PFSK-1 (cell line): ENCODE measurements around the gene SKI.

ENCODE experiments used
- POLR2AphosphoS5 ChIP-seq: IDR thresholded peaks from 2 replicates; pipeline ENCODE4 v1.6.1; 2012; ENCODE audit warnings: low read depth, mild to moderate bottlenecking, control low read depth, low read length, moderate library complexity
- SIN3A ChIP-seq: IDR thresholded peaks from 2 replicates; pipeline ENCODE4 v1.6.1; 2012; ENCODE audit warnings: mild to moderate bottlenecking, low read length, moderate library complexity, borderline replicate concordance; ENCODE audit not compliant: insufficient read depth
- TF ChIP-seq, protein P1 (sequence below), 2 experiments: IDR thresholded peaks; 2 replicates each; pipeline versions ENCODE4 v1.6.1 to v1.8.0; 2011 to 2012; ENCODE audit warnings: low read depth in 2 of 2, low read length in 2 of 2, control low read depth in 1 of 2, inconsistent platforms in 1 of 2, mild to moderate bottlenecking in 1 of 2, moderate library complexity in 1 of 2; ENCODE audit not compliant: insufficient read depth in 1 of 2

GRCh38 chr1:2320760-2321667, 92.9 kb downstream of the SKI start:
- TF ChIP-seq, protein P1, sequence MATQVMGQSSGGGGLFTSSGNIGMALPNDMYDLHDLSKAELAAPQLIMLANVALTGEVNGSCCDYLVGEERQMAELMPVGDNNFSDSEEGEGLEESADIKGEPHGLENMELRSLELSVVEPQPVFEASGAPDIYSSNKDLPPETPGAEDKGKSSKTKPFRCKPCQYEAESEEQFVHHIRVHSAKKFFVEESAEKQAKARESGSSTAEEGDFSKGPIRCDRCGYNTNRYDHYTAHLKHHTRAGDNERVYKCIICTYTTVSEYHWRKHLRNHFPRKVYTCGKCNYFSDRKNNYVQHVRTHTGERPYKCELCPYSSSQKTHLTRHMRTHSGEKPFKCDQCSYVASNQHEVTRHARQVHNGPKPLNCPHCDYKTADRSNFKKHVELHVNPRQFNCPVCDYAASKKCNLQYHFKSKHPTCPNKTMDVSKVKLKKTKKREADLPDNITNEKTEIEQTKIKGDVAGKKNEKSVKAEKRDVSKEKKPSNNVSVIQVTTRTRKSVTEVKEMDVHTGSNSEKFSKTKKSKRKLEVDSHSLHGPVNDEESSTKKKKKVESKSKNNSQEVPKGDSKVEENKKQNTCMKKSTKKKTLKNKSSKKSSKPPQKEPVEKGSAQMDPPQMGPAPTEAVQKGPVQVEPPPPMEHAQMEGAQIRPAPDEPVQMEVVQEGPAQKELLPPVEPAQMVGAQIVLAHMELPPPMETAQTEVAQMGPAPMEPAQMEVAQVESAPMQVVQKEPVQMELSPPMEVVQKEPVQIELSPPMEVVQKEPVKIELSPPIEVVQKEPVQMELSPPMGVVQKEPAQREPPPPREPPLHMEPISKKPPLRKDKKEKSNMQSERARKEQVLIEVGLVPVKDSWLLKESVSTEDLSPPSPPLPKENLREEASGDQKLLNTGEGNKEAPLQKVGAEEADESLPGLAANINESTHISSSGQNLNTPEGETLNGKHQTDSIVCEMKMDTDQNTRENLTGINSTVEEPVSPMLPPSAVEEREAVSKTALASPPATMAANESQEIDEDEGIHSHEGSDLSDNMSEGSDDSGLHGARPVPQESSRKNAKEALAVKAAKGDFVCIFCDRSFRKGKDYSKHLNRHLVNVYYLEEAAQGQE (IDR thresholded peaks at IDR 0.05; ENCODE audit: insufficient read depth in 1 of 2, low read depth in 2 of 2, low read length in 2 of 2): no peak
- no peak for TF ChIP-seq POLR2AphosphoS5
- TF ChIP-seq SIN3A: no peak
